ENCODE measurements around the gene CLDN9.

CLDN9 gene

DNA sequence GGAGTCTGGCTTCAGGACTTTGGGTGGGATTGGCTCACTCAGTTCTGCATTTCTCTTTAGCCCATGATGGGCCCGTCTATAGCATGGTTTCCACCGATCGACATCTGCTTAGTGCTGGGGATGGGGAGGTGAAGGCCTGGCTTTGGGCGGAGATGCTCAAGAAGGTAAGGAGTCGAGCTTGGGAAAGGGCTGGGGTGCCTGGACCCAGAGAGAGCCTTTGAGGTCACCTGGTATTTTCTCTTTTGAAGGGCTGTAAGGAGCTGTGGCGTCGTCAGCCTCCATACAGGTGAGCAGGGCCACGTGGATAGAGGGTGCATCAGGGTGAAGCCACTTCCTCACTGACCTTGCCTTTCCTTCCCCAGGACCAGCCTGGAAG, 13.3 kb downstream of the CLDN9 start:
- DNase-seq = no peak

DNA sequence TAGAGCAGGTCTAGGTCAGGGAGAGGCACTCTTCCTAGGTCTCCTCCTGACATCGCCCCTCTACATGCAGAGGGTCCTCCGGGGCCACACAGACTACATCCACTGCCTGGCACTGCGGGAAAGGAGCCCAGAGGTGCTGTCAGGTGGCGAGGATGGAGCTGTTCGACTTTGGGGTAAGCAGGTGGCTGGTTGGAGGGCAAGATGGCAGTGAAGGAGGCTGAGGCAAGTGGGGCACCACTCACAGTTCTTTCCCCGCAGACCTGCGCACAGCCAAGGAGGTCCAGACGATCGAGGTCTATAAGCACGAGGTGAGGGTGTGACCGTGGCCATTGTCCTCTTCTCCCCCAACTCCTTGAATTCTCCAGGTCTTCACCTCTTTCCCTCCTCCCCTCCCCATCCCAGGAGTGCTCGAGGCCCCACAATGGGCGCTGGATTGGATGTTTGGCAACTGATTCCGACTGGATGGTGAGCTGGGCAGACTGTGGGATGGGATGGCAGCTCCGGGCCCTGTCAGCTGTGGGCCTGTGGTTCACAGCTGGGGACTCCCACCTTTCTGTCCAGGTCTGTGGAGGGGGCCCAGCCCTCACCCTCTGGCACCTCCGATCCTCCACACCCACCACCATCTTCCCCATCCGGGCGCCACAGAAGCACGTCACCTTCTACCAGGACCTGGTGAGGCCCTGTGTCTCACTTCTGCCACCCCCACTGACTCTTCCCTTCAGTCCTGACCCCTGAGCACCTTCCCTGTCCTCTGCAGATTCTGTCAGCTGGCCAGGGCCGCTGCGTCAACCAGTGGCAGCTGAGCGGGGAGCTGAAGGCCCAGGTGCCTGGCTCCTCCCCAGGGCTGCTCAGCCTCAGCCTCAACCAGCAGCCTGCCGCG, 14.1 kb downstream of the CLDN9 start:
- H3K4me3 ChIP-seq (ENCODE audit: low read depth, low read length) = no peak overlapping the region
- TF ChIP-seq, protein P1, sequence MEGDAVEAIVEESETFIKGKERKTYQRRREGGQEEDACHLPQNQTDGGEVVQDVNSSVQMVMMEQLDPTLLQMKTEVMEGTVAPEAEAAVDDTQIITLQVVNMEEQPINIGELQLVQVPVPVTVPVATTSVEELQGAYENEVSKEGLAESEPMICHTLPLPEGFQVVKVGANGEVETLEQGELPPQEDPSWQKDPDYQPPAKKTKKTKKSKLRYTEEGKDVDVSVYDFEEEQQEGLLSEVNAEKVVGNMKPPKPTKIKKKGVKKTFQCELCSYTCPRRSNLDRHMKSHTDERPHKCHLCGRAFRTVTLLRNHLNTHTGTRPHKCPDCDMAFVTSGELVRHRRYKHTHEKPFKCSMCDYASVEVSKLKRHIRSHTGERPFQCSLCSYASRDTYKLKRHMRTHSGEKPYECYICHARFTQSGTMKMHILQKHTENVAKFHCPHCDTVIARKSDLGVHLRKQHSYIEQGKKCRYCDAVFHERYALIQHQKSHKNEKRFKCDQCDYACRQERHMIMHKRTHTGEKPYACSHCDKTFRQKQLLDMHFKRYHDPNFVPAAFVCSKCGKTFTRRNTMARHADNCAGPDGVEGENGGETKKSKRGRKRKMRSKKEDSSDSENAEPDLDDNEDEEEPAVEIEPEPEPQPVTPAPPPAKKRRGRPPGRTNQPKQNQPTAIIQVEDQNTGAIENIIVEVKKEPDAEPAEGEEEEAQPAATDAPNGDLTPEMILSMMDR (IDR thresholded peaks at IDR 0.05; ENCODE audit: low read depth, low read length) = no peak
- peaks cover 2% of the 10 kb centered on the region for H3K9me3 ChIP-seq (ENCODE audit: severe bottlenecking)
- H3K36me3 ChIP-seq = peaks cover 35% of the 10 kb centered on the region
- H3K27me3 ChIP-seq (ENCODE audit: insufficient read depth, low read depth, severe bottlenecking) = peaks cover 32% of the 10 kb centered on the region
- no peak for DNase-seq
- H3K27ac ChIP-seq = no peak overlapping the region

More for the DNA sequence above, 13.3 kb downstream of the CLDN9 start:
- Histone ChIP-seq H3K36me3 (peaks cover 37% of the 10 kb centered on the region), H3K4me3 (ENCODE audit: low read depth, low read length) (no peak overlapping the region), H3K9me3 (ENCODE audit: severe bottlenecking) (peaks cover 2% of the 10 kb centered on the region), H3K27ac (no peak overlapping the region), H3K27me3 (ENCODE audit: insufficient read depth, low read depth, severe bottlenecking) (peaks cover 24% of the 10 kb centered on the region)
- TF ChIP-seq, protein P1 (IDR thresholded peaks at IDR 0.05; ENCODE audit: low read depth, low read length) = no peak

DNA sequence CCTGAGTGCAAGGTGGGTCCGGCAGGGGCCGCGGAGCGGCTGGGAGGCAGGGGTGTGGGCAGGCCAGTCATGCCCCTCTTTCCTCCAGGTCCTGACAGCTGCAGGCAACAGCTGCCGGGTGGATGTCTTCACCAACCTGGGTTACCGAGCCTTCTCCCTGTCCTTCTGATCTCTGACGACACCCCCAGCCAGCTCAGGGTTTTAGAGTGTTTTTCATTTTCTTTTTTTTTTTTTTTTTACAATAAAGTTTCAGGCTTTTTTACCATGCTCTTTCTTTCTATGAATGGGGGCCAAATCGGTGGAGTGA, 14.7 kb downstream of the CLDN9 start:
- H3K27me3 ChIP-seq (ENCODE audit: insufficient read depth, low read depth, severe bottlenecking) = peaks cover 38% of the 10 kb centered on the region
- H3K9me3 ChIP-seq (ENCODE audit: severe bottlenecking) = peaks cover 2% of the 10 kb centered on the region
- no peak for DNase-seq
- H3K27ac ChIP-seq = no peak overlapping the region
- H3K36me3 ChIP-seq = peaks cover 32% of the 10 kb centered on the region
- TF ChIP-seq, protein P1 (IDR thresholded peaks at IDR 0.05; ENCODE audit: low read depth, low read length) = no peak
- no peak overlapping the region for H3K4me3 ChIP-seq (ENCODE audit: low read depth, low read length)

DNA sequence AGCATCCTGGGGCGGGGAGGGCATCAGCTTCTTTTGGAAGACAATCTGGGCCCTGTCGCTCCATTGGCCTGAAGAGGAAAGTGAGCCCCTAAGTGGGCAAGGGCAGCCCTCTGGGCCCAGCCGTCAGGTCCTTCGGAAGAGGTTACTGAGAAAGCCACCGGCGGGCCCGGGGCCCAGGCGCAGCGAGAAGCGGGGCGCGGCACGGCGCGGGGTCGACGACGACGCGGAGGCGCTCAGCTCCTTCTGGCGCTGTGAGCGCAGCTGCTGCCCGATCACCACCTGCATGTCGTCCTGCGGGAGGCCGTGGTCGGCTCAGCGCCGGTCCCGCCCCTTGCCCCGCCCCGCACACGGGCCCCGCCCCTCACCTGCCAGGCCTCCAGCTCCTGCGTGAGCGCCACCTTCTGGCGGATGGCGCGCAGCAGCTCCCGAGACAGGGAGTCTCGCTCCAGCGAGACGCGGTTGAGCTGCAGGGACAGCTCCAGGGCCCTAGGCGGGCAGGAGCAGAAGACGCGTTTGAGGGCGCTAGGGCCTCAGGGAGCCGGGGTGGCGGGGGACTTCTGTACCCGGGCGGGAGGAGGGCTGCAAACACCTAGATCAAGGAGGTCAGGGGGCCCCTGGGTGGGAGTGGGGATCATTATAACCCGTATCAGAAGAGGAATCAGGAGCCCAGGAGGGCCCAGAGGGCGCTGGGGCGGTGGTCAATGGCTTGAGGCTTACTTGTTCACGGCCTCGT, 15.4 kb downstream of the CLDN9 start:
- Histone ChIP-seq H3K27me3 (ENCODE audit: insufficient read depth, low read depth, severe bottlenecking) (peaks cover 45% of the 10 kb centered on the region), H3K27ac (no peak overlapping the region), H3K36me3 (peaks cover 29% of the 10 kb centered on the region), H3K9me3 (ENCODE audit: severe bottlenecking) (peaks cover 2% of the 10 kb centered on the region), H3K4me3 (ENCODE audit: low read depth, low read length) (peak overlapping the region; percentile 19)
- DNase-seq = peak; percentile 93
- TF ChIP-seq, protein P1 (IDR thresholded peaks at IDR 0.05; ENCODE audit: low read depth, low read length) = peak; percentile 87

DNA sequence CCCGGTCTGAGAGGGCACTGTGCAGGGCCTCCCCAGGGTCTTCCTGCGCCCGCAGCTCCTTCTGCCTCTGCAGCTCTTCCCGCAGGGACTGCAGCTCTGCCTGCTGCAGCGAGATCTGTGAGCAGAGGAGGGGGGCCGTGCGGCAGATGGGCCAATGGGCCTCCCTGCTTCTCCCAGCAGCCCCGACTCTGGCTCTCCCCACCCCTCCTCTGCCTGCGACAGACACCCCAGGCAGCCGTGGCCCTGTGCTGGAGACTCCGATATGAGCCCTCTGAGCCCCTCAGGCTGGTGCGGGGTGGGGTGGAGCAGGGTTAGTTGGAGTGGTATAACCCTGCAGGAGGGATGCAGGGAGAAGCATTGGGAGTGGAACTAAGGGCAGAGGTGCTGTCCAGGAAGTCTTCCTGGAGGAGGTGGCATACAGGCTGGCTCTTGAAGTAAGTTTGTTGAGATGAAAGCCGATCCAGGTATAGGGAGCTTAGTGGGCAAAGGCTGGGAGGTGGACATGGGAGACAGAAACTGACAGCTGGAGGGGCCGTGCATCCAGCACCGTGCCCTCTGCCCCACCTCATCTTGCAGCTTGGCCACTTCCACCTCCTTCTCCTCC, 16.1 kb downstream of the CLDN9 start:
- TF ChIP-seq, protein P1 (IDR thresholded peaks at IDR 0.05; ENCODE audit: low read depth, low read length) = no peak
- peak; percentile 63 for DNase-seq
- peaks cover 2% of the 10 kb centered on the region for H3K9me3 ChIP-seq (ENCODE audit: severe bottlenecking)
- peaks cover 52% of the 10 kb centered on the region for H3K27me3 ChIP-seq (ENCODE audit: insufficient read depth, low read depth, severe bottlenecking)
- H3K36me3 ChIP-seq = peaks cover 29% of the 10 kb centered on the region
- H3K4me3 ChIP-seq (ENCODE audit: low read depth, low read length) = peak overlapping the region; percentile 19
- no peak overlapping the region for H3K27ac ChIP-seq

Data from WERI-Rb-1 (cell line).